GM18867 (cell line): ENCODE results near the gene ITPR1.

Experiments
- ATAC-seq: cut with Tn5 transposase; IDR thresholded peaks from one replicate; pipeline ENCODE4 v1.9.1; 2021; ENCODE audit warnings: mild to moderate bottlenecking, moderate library complexity; ENCODE audit not compliant: unreplicated experiment

ITPR1 gene

GRCh38 chr3:4864503-4864902 is 371.4 kb downstream of the ITPR1 start:
- ATAC-seq = no peak

GRCh38 chr3:4865714-4866113 is 372.6 kb downstream of the ITPR1 start:
- no peak for ATAC-seq

DNA sequence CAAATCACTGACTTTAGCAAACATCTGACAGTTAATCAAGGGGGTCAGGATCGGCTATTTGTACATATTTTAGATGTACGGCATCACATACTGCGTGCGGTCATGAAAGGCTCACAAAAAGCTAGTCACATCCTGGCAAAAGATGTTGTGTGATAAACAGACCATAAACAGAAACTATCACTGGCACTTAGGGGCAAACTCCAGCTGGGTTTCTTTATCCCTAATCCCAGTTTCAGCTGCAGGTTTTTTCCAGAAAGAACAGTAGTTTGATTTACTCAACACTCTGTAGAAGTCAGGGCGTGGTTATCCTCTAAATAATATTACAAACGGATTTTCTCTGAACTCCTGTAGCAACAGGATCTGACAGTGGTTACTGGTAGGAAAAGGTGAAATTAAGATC is 373.7 kb downstream of the ITPR1 start:
- ATAC-seq = no peak

DNA sequence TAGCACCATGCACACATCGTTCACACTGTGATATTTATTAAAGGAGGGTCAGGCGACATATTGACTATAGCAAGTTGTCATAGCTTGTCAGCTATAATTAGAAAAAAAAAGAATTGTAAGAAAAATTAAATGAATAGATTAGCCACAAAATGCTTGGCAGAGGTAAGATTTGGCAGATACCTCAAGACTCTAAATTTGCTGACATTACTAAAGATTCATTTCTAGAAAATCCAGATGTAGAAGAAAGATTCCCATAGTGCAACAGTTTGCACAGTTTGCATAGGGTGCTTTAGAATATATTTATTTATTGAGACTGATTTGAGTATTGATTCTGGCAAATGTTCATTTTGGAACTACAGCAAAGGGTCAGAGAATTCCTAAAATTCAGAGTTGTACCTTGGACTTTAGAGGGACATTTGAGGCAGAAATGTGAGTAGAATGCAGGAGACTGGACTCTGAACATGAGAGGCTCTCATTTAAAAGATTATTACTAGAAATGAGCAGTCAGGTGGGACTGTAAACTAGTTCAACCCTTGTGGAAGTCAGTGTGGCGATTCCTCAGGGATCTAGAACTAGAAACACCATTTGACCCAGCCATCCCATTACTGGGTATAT is 384.1 kb downstream of the ITPR1 start:
- ATAC-seq = no peak

GRCh38 chr3:4880850-4881249 is 387.7 kb downstream of the ITPR1 start:
- ATAC-seq = no peak

DNA sequence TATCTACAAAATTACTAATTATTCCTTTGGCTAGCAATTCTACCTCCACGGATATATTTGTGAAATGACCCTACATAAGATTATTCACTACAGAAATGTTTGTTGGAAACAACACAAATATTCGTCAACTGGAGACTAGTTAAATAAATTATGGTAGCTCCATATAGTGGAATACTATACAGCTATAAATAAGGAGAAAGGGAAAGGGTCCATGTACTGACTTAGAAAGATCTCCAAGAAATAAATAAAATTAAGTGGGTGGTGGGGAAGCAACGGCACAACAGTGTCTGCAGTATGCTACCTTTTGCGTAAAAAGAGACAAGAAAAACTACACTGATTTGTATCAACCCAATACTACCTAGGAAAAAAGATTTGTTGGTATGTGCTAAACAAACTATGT is 389.4 kb downstream of the ITPR1 start:
- ATAC-seq = no peak

GRCh38 chr3:4883011-4883410 is 389.9 kb downstream of the ITPR1 start:
- ATAC-seq = no peak

GRCh38 chr3:4884888-4885287 is 391.7 kb downstream of the ITPR1 start:
- ATAC-seq = no peak

GRCh38 chr3:4885316-4885715 is 392.2 kb downstream of the ITPR1 start:
- ATAC-seq = no peak

GRCh38 chr3:4886448-4886847 is 393.3 kb downstream of the ITPR1 start:
- ATAC-seq = no peak

DNA sequence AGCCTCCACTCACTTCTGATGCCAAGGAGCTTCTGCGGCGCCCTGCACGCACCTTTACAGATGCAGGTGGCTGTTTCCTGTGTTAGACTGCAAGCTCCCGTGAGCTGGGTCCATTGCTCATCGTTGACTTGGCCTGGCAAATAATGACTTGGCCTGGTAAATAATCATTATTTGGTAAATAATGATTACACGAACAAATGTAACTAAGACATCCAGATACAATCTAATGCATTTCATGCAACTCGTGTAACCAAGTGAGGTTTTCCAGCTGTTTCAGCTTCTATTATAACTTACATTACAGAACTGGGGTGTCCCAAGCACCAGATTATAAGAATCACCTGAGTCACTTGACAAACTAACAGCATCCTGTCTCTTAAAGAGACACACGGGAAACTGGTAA is 394.0 kb downstream of the ITPR1 start:
- ATAC-seq = no peak

- ATAC-seq = peak; percentile 90
These were observed 396.0 kb downstream of the ITPR1 start for GRCh38 chr3:4888913-4889846.

DNA sequence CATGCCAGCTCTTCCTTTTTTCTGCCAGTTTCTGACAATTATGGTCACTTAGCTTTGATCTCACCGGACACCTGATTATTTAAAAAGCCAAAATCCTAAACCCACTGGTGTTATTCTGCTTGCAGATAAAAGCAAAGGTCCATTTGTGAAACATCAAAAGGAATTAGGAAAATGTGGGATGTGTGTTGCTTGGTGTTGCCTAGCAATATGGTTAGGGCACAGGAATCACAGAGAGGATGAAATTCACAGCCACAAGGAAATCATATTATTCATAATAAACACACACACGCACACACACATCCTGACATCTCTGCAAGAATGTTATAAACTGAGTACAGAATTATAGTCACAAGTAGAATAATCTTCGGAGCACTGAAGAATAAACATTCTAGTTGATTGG is 396.7 kb downstream of the ITPR1 start:
- ATAC-seq = no peak

- ATAC-seq = no peak
These were observed 401.9 kb downstream of the ITPR1 start for GRCh38 chr3:4894891-4895530.

GRCh38 chr3:4895838-4896237 is 402.7 kb downstream of the ITPR1 start:
- no peak for ATAC-seq
